GM18909 (cell line): Measurements from ENCODE around the gene RRAGA.
"Not testable (repeated sequence)": the region's sequence is repeated elsewhere in the genome, so short reads cannot be mapped to it uniquely, and the experiment has no call there.

Experiments
- ATAC-seq: cut with Tn5 transposase; IDR thresholded peaks from one replicate; pipeline ENCODE4 v1.9.1; 2021; ENCODE audit warnings: mild to moderate bottlenecking; ENCODE audit not compliant: unreplicated experiment, poor library complexity

RRAGA gene

GRCh38 chr9:19074229-19074628 is 25.0 kb downstream of the RRAGA start:
- ATAC-seq: no peak

GRCh38 chr9:19074836-19075235 is 25.6 kb downstream of the RRAGA start:
- no peak for ATAC-seq

GRCh38 chr9:19085295-19085694 is 36.1 kb downstream of the RRAGA start:
- no peak for ATAC-seq

GRCh38 chr9:19087106-19088000 is 38.1 kb downstream of the RRAGA start:
- ATAC-seq: no peak

- not testable (repeated sequence) for ATAC-seq
Measured at GRCh38 chr9:19097431-19097830, 48.2 kb downstream of the RRAGA start.
